HEK293 (cell line): ENCODE data around the gene FANCC.

Experiments
- BCL11A ChIP-seq: fragments of 450-650 bp; formaldehyde crosslinking; IDR thresholded peaks from 2 replicates; pipeline ENCODE4 v1.5.1; 2016; ENCODE audit warnings: low read depth, missing biosample characterization, missing genetic modification characterization
- ELK4 ChIP-seq: IDR thresholded peaks from 2 replicates; pipeline ENCODE4 v1.6.1; 2011; ENCODE audit warnings: mild to moderate bottlenecking, low read depth, low read length, borderline replicate concordance
- FEZF1 ChIP-seq: fragments of 450-650 bp; formaldehyde crosslinking; IDR thresholded peaks from 2 replicates; pipeline ENCODE4 v1.5.1; 2016; ENCODE audit warnings: missing biosample characterization, missing genetic modification characterization
- GLIS1 ChIP-seq: fragments of 450-650 bp; formaldehyde crosslinking; IDR thresholded peaks from 2 replicates; pipeline ENCODE4 v1.5.1; 2016; ENCODE audit warnings: missing biosample characterization, missing genetic modification characterization
- KLF1 ChIP-seq: fragments of 450-650 bp; formaldehyde crosslinking; IDR thresholded peaks from 2 replicates; pipeline ENCODE4 v1.5.1; 2016; ENCODE audit warnings: missing biosample characterization, missing genetic modification characterization
- KLF16 ChIP-seq: fragments of 450-650 bp; formaldehyde crosslinking; IDR thresholded peaks from 2 replicates; pipeline ENCODE4 v1.5.1; 2017; ENCODE audit warnings: missing biosample characterization, missing genetic modification characterization
- OSR2 ChIP-seq: fragments of 450-650 bp; formaldehyde crosslinking; IDR thresholded peaks from 2 replicates; pipeline ENCODE4 v1.5.1; 2016; ENCODE audit warnings: missing biosample characterization, missing genetic modification characterization
- PRDM4 ChIP-seq: fragments of 450-650 bp; formaldehyde crosslinking; IDR thresholded peaks from 2 replicates; pipeline ENCODE4 v1.5.1; 2017; ENCODE audit warnings: missing biosample characterization, missing genetic modification characterization
- RBAK ChIP-seq: fragments of 450-650 bp; formaldehyde crosslinking; IDR thresholded peaks from 2 replicates; pipeline ENCODE4 v1.5.1; 2016; ENCODE audit warnings: missing biosample characterization, missing genetic modification characterization
- SCRT1 ChIP-seq: fragments of 450-650 bp; formaldehyde crosslinking; IDR thresholded peaks from 2 replicates; pipeline ENCODE4 v1.5.1; 2016; ENCODE audit warnings: missing biosample characterization, missing genetic modification characterization, borderline replicate concordance
- TCF7L2 ChIP-seq: IDR thresholded peaks from 2 replicates; pipeline ENCODE4 v1.6.1; 2011; ENCODE audit warnings: low read depth, mild to moderate bottlenecking, inconsistent platforms, low read length, moderate library complexity, borderline replicate concordance
- TRIM28 ChIP-seq: IDR thresholded peaks from 2 replicates; pipeline ENCODE4 v1.6.1; 2011; ENCODE audit warnings: low read length, control low read depth, borderline replicate concordance
- ZBTB17 ChIP-seq: fragments of 450-650 bp; formaldehyde crosslinking; IDR thresholded peaks from 2 replicates; pipeline ENCODE4 v1.5.1; 2016; ENCODE audit warnings: missing biosample characterization, missing genetic modification characterization
- ZBTB21 ChIP-seq: fragments of 450-650 bp; formaldehyde crosslinking; IDR thresholded peaks from 2 replicates; pipeline ENCODE4 v1.5.1; 2017; ENCODE audit warnings: missing biosample characterization, missing genetic modification characterization
- ZBTB26 ChIP-seq: fragments of 450-650 bp; formaldehyde crosslinking; optimal IDR thresholded peaks from 2 replicates; pipeline ENCODE3; 2016; ENCODE audit warnings: missing biosample characterization, mild to moderate bottlenecking, missing genetic modification characterization
- ZBTB44 ChIP-seq: fragments of 450-650 bp; IDR thresholded peaks from 2 replicates; pipeline ENCODE4 v1.5.1; 2018; ENCODE audit warnings: missing biosample characterization, mild to moderate bottlenecking, missing genetic modification characterization
- ZEB2 ChIP-seq: fragments of 450-650 bp; formaldehyde crosslinking; IDR thresholded peaks from 2 replicates; pipeline ENCODE4 v1.5.1; 2016; ENCODE audit warnings: missing biosample characterization, missing genetic modification characterization
- ZNF112 ChIP-seq: fragments of 450-650 bp; formaldehyde crosslinking; IDR thresholded peaks from 2 replicates; pipeline ENCODE4 v1.5.0; 2017; ENCODE audit warnings: missing biosample characterization, missing genetic modification characterization
- ZNF169 ChIP-seq: fragments of 450-650 bp; formaldehyde crosslinking; IDR thresholded peaks from 2 replicates; pipeline ENCODE4 v1.5.1; 2016; ENCODE audit warnings: missing biosample characterization, missing genetic modification characterization
- ZNF2 ChIP-seq: fragments of 450-650 bp; formaldehyde crosslinking; IDR thresholded peaks from 2 replicates; pipeline ENCODE4 v1.5.1; 2016; ENCODE audit warnings: missing biosample characterization, missing genetic modification characterization
- ZNF24 ChIP-seq: fragments of 450-650 bp; formaldehyde crosslinking; IDR thresholded peaks from 2 replicates; pipeline ENCODE4 v1.5.1; 2016; ENCODE audit warnings: missing biosample characterization, missing genetic modification characterization
- ZNF366 ChIP-seq: fragments of 450-650 bp; formaldehyde crosslinking; conservative IDR thresholded peaks from 2 replicates; pipeline ENCODE4 v1.5.1; 2016; ENCODE audit warnings: missing biosample characterization, missing genetic modification characterization
- ZNF37A ChIP-seq: fragments of 450-650 bp; IDR thresholded peaks from 2 replicates; pipeline ENCODE4 v1.5.1; 2018; ENCODE audit warnings: missing biosample characterization, missing genetic modification characterization
- ZNF404 ChIP-seq: fragments of 450-650 bp; formaldehyde crosslinking; IDR thresholded peaks from 2 replicates; pipeline ENCODE4 v1.5.1; 2017; ENCODE audit warnings: missing biosample characterization, missing genetic modification characterization
- ZNF416 ChIP-seq: fragments of 450-650 bp; formaldehyde crosslinking; IDR thresholded peaks from 2 replicates; pipeline ENCODE4 v1.5.1; 2016; ENCODE audit warnings: missing biosample characterization, missing genetic modification characterization
- ZNF48 ChIP-seq: fragments of 450-650 bp; formaldehyde crosslinking; IDR thresholded peaks from 2 replicates; pipeline ENCODE4 v1.5.1; 2016; ENCODE audit warnings: missing biosample characterization, missing genetic modification characterization
- ZNF501 ChIP-seq: fragments of 450-650 bp; formaldehyde crosslinking; IDR thresholded peaks from 2 replicates; pipeline ENCODE4 v1.5.1; 2016; ENCODE audit warnings: missing biosample characterization, missing genetic modification characterization
- ZNF513 ChIP-seq: fragments of 450-650 bp; IDR thresholded peaks from 2 replicates; pipeline ENCODE4 v1.5.1; 2018; ENCODE audit warnings: missing biosample characterization, missing genetic modification characterization
- ZNF530 ChIP-seq: fragments of 450-650 bp; formaldehyde crosslinking; IDR thresholded peaks from 2 replicates; pipeline ENCODE4 v1.5.1; 2016; ENCODE audit warnings: low read depth, missing biosample characterization, missing genetic modification characterization
- ZNF549 ChIP-seq: fragments of 450-650 bp; IDR thresholded peaks from 2 replicates; pipeline ENCODE4 v1.5.1; 2018; ENCODE audit warnings: missing biosample characterization, missing genetic modification characterization, mild to moderate bottlenecking, inconsistent platforms, moderate library complexity
- ZNF585B ChIP-seq: fragments of 450-650 bp; formaldehyde crosslinking; IDR thresholded peaks from 2 replicates; pipeline ENCODE4 v1.5.1; 2016; ENCODE audit warnings: missing biosample characterization, missing genetic modification characterization
- ZNF701 ChIP-seq: fragments of 450-650 bp; formaldehyde crosslinking; IDR thresholded peaks from 2 replicates; pipeline ENCODE4 v1.5.1; 2016; ENCODE audit warnings: missing biosample characterization, missing genetic modification characterization
- ZNF707 ChIP-seq: fragments of 450-650 bp; formaldehyde crosslinking; IDR thresholded peaks from 2 replicates; pipeline ENCODE4 v1.5.1; 2016; ENCODE audit warnings: missing biosample characterization, missing genetic modification characterization
- ZNF76 ChIP-seq: fragments of 450-650 bp; formaldehyde crosslinking; IDR thresholded peaks from 2 replicates; pipeline ENCODE4; 2016; ENCODE audit warnings: low read depth, missing biosample characterization, missing genetic modification characterization, borderline replicate concordance
- ZNF791 ChIP-seq: fragments of 450-650 bp; formaldehyde crosslinking; IDR thresholded peaks from 2 replicates; pipeline ENCODE4 v1.5.1; 2016; ENCODE audit warnings: missing biosample characterization, missing genetic modification characterization

The FANCC gene

GRCh38 chr9:95055851-95056551 is 261.5 kb downstream of the FANCC start (continued):
- TF ChIP-seq ZNF549 (no peak), ZBTB44 (no peak), ZNF366 (tag by site-specific recombination) (no peak), ZNF530 (no peak), ZNF416 (tag by site-specific recombination) (no peak), ZNF707 (no peak), ZNF791 (tag by site-specific recombination) (no peak), ZNF76 (no peak), ZBTB17 (tag by site-specific recombination) (peak; percentile 80), ZNF169 (tag by site-specific recombination) (no peak), ZNF585B (tag by site-specific recombination) (no peak), BCL11A (no peak), KLF16 (tag by site-specific recombination) (no peak), PRDM4 (no peak), ZEB2 (tag by site-specific recombination) (0 out of 2 replicates have a peak, but pooled peaks have one; percentile 20), ZNF2 (tag by site-specific recombination) (no peak), SCRT1 (tag by site-specific recombination) (no peak), RBAK (tag by site-specific recombination) (no peak), ZNF501 (tag by site-specific recombination) (no peak), ZNF24 (tag by site-specific recombination) (no peak), KLF1 (tag by site-specific recombination) (no peak), ZBTB21 (tag by site-specific recombination) (peak; percentile 23; the same call in 1 of the 2 replicates), ZNF112 (no peak), ZNF37A (tag by site-specific recombination) (no peak), OSR2 (tag by site-specific recombination) (peak; percentile 66), ZNF48 (tag by site-specific recombination) (no peak), TCF7L2 (peak; percentile 94), ELK4 (no peak), TRIM28 (peak; percentile 46; the same call in 1 of the 2 replicates), ZNF701 (tag by site-specific recombination) (no peak), ZNF513 (no peak), GLIS1 (tag by site-specific recombination) (no peak), ZNF404 (tag by site-specific recombination) (no peak), ZBTB26 (no peak), FEZF1 (tag by site-specific recombination) (peak; percentile 69)
